ENCODE data around the gene GIT2. TPM values are rescaled to one million over a fixed set of nuclear protein-coding genes. Genes with fewer than 3 reads are reported as not detected.

Gene GIT2
- total and polyA plus RNA-seq, 2 of the 8 experiments (the other 6 are each of a cell fraction or from before 2014, with no cell fraction given) = 9.6 to 20.7 TPM

GRCh38 chr12:109963330-109963729 lies 32.8 kb downstream of the GIT2 start (continued):
- TF ChIP-seq SIX5 (IDR thresholded peaks at IDR 0.05; ENCODE audit: low read depth, low read length) (no peak), EP300 (IDR thresholded peaks at IDR 0.05; ENCODE audit: borderline replicate concordance in 1 of 2, low read depth in 2 of 2, low read length in 2 of 2) (no peak), CHD2 (IDR thresholded peaks at IDR 0.05; ENCODE audit: low read length) (no peak), RXRA (IDR thresholded peaks at IDR 0.05; ENCODE audit: insufficient read depth, low read depth, low read length) (no peak), RBBP5 (IDR thresholded peaks at IDR 0.05; ENCODE audit: borderline replicate concordance, low read depth, low read length) (no peak), NRF1 (IDR thresholded peaks at IDR 0.05; ENCODE audit: low read depth, low read length) (no peak), TAF7 (optimal IDR thresholded peaks at IDR 0.05; ENCODE audit: borderline replicate concordance, low read depth, low read length) (no peak), RFX5 (IDR thresholded peaks at IDR 0.05; ENCODE audit: borderline replicate concordance, low read depth, low read length) (no peak), BACH1 (IDR thresholded peaks at IDR 0.05; ENCODE audit: low read length) (no peak)
